ENCODE measurements around the gene RIC1. TPM values are rescaled to one million over a fixed set of nuclear protein-coding genes. Genes with fewer than 3 reads are reported as not detected.

Gene RIC1
- total RNA-seq, 1 experiment from 2014 or later: 13.8 TPM

GRCh38 chr9:5695860-5696259 is 67.0 kb downstream of the RIC1 start:
- no peaks in the 10 kb centered on the region for H3K9me2 ChIP-seq (ENCODE audit: insufficient read depth)
- no peaks in the 10 kb centered on the region for H3K36me3 ChIP-seq (ENCODE audit: low read depth)
- H2AFZ ChIP-seq: no peak overlapping the region
- no peaks in the 10 kb centered on the region for H3F3A ChIP-seq (ENCODE audit: insufficient read depth, low read depth)
- no peaks in the 10 kb centered on the region for H3K4me1 ChIP-seq (replicated peaks; ENCODE audit: insufficient read depth)
- no peaks in the 10 kb centered on the region for H4K20me1 ChIP-seq (ENCODE audit: insufficient read depth)
- no peak overlapping the region for H3K27ac ChIP-seq
- no peak overlapping the region for H3K4me3 ChIP-seq
- H3K79me2 ChIP-seq (ENCODE audit: low read depth): no peaks in the 10 kb centered on the region
- TF ChIP-seq, protein P1, sequence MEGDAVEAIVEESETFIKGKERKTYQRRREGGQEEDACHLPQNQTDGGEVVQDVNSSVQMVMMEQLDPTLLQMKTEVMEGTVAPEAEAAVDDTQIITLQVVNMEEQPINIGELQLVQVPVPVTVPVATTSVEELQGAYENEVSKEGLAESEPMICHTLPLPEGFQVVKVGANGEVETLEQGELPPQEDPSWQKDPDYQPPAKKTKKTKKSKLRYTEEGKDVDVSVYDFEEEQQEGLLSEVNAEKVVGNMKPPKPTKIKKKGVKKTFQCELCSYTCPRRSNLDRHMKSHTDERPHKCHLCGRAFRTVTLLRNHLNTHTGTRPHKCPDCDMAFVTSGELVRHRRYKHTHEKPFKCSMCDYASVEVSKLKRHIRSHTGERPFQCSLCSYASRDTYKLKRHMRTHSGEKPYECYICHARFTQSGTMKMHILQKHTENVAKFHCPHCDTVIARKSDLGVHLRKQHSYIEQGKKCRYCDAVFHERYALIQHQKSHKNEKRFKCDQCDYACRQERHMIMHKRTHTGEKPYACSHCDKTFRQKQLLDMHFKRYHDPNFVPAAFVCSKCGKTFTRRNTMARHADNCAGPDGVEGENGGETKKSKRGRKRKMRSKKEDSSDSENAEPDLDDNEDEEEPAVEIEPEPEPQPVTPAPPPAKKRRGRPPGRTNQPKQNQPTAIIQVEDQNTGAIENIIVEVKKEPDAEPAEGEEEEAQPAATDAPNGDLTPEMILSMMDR (conservative IDR thresholded peaks at IDR 0.05): no peak
- TF ChIP-seq EZH2 (IDR thresholded peaks at IDR 0.05; ENCODE audit: low read depth): no peak
- intact Hi-C loops (cut with micrococcal nuclease; ENCODE audit: unreplicated experiment): no loop called here
- DNase-seq: no peak
- no TSS peak for BruUV-seq (replicated peaks)
- no peaks in the 10 kb centered on the region for H3K27me3 ChIP-seq (ENCODE audit: insufficient read depth, low read depth)
- H3K9me3 ChIP-seq (ENCODE audit: insufficient read depth, low read depth): no peaks in the 10 kb centered on the region
- ChIA-PET POLR2A (ENCODE audit: unreplicated experiment) (no interaction called here), CTCF (no interaction called here)
- no peak overlapping the region for H3K4me2 ChIP-seq

- H3K9me3 ChIP-seq (ENCODE audit: insufficient read depth, low read depth): no peaks in the 10 kb centered on the region
- no peak overlapping the region for H3K4me2 ChIP-seq
- ChIA-PET POLR2A (ENCODE audit: unreplicated experiment) (no interaction called here), CTCF (no interaction called here)
- no peak overlapping the region for H2AFZ ChIP-seq
- H4K20me1 ChIP-seq (ENCODE audit: insufficient read depth): no peaks in the 10 kb centered on the region
- H3K27me3 ChIP-seq (ENCODE audit: insufficient read depth, low read depth): no peaks in the 10 kb centered on the region
- TF ChIP-seq EZH2 (IDR thresholded peaks at IDR 0.05; ENCODE audit: low read depth): no peak
- TF ChIP-seq, protein P1 (conservative IDR thresholded peaks at IDR 0.05): no peak
- H3K9me2 ChIP-seq (ENCODE audit: insufficient read depth): no peaks in the 10 kb centered on the region
- no peak overlapping the region for H3K27ac ChIP-seq
- no peaks in the 10 kb centered on the region for H3K79me2 ChIP-seq (ENCODE audit: low read depth)
- H3K4me1 ChIP-seq (replicated peaks; ENCODE audit: insufficient read depth): no peaks in the 10 kb centered on the region
- no peak overlapping the region for H3K4me3 ChIP-seq
- intact Hi-C loops (cut with micrococcal nuclease; ENCODE audit: unreplicated experiment): no loop called here
- no peaks in the 10 kb centered on the region for H3F3A ChIP-seq (ENCODE audit: insufficient read depth, low read depth)
- BruUV-seq (replicated peaks): no TSS peak
- DNase-seq: no peak
- no peaks in the 10 kb centered on the region for H3K36me3 ChIP-seq (ENCODE audit: low read depth)
Observed at GRCh38 chr9:5696884-5697283, 68.0 kb downstream of the RIC1 start.

DNA sequence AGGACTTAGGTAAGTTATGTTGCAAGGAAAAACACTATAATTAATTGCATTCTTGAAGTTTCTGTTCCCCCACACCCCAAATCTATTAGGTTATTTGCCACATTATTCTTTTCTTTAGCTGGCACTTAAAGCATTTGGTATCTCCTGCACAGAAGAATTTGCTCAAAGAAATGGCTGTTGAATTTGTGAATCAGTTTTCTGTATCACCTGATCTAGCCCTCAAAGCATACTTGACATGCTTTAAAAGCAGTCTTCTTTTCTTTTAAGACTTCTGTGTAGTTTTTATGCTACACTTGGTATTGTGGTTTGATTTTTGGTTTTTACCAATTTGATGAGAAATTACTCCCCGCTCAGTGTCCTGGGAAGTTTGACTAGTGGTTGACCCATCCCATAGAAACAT is 69.1 kb downstream of the RIC1 start:
- no peaks in the 10 kb centered on the region for H3K9me2 ChIP-seq (ENCODE audit: insufficient read depth)
- H3K4me3 ChIP-seq: no peak overlapping the region
- H3K4me1 ChIP-seq (replicated peaks; ENCODE audit: insufficient read depth): no peaks in the 10 kb centered on the region
- no peaks in the 10 kb centered on the region for H3K9me3 ChIP-seq (ENCODE audit: insufficient read depth, low read depth)
- DNase-seq: no peak
- BruUV-seq (replicated peaks): no TSS peak
- no peaks in the 10 kb centered on the region for H3F3A ChIP-seq (ENCODE audit: insufficient read depth, low read depth)
- TF ChIP-seq EZH2 (IDR thresholded peaks at IDR 0.05; ENCODE audit: low read depth): no peak
- TF ChIP-seq, protein P1 (conservative IDR thresholded peaks at IDR 0.05): no peak
- H3K36me3 ChIP-seq (ENCODE audit: low read depth): no peaks in the 10 kb centered on the region
- H3K79me2 ChIP-seq (ENCODE audit: low read depth): no peaks in the 10 kb centered on the region
- intact Hi-C loops (cut with micrococcal nuclease; ENCODE audit: unreplicated experiment): no loop called here
- no peak overlapping the region for H3K4me2 ChIP-seq
- ChIA-PET POLR2A (ENCODE audit: unreplicated experiment) (no interaction called here), CTCF (no interaction called here)
- H2AFZ ChIP-seq: no peak overlapping the region
- no peaks in the 10 kb centered on the region for H3K27me3 ChIP-seq (ENCODE audit: insufficient read depth, low read depth)
- no peak overlapping the region for H3K27ac ChIP-seq
- H4K20me1 ChIP-seq (ENCODE audit: insufficient read depth): no peaks in the 10 kb centered on the region
